Activated CD4-positive, alpha-beta T cell treated with anti-CD3 and anti-CD28 coated beads, Interleukin-2, amount 50 U/mL, for 24 hours (primary cell): ENCODE measurements around the gene ABLIM2.

Experiments
- DNase-seq, 2 donors: peaks; one replicate each; pipeline ENCODE4 v3.0.0-alpha.2; 2020; ENCODE audit warnings: low read depth in 1 of 2, low spot score in 1 of 2

ABLIM2 gene

DNA sequence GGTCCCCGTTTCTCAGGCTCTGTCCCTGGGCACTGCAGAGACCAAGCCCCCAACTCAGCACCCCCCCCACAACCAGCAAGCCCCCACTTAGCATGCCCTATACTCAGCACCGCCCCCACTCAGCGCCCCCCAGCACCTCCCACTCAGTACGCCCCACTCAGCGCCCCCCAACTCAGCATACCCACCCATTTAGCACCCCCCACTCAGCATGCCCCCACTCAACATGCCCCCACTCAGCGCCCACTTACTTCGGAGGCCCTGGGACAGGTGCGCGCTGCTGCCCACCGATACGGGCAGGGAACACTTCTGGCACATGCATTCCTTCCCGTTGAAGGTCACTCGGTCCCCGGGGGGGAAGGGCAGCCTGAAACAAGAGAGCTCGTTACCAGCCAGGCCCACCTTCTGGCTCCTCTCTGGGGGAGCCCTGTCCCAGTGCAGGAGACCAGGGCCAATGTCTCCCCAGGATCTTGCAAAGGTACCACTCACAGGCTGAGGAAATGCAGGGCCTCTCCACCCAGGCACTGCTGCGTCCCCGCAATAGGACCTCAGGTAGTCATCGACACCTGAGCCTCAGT, 70.6 kb downstream of the ABLIM2 start:
- DNase-seq, result no peak

DNA sequence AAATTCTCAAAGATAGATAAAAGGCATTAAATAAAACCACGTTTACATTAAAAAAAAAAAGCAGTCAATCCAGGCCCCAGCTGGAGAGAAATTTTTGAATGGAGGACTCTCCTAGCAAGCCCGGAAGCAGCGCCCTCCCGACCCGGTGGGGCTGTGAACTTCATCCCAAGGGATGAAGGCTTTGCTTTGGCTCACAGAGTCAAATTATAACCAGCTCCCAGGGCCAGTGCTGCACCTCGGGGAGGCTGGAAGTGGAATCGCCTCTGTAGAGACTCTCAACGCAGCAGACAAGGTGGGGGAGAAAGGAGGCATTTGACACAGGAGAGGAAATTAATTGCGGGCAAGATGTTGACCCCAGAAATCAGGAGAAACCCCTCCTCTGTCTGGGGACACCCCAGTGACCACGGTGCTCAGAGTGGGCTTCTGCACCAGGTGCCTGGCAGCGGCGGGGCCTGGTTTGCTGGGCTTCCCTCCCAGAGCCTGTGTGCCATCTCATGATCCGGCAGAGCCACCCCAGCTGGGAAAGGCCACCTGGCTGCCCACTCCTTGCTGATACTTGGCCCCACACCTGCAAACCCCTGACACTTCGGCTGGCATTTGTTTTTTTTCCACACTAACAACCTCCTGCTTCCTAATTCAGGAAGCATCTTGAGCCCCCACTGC, 71.7 kb downstream of the ABLIM2 start:
- DNase-seq, result no peak

DNA sequence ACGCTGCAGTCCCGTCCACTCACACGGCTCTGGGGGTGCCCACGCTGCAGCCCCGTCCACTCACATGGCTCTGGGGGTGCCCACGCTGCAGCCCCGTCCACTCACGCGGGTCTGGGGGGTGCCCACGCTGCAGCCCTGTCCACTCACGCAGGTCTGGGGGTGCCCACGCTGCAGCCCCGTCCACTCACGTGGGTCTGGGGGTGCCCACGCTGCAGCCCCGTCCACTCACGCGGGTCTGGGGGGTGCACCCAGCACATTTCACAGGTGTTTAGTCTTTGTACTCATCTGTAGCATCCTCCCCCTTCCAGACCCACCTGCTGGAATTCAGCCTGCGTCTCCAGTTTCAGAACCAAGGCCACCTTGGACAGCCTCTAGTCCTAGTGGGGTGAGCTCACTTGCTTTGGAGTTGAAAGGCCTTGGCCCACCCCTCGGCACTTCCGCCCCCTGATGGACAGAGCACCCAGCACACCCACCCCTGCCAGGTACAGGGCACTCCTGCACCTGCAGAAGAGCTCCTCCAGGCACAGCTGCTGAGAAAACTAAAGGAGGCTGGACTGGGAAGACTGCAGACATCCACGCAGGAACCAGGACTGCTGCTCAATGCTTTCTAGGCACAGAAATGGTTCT, 73.0 kb downstream of the ABLIM2 start:
- DNase-seq, result no peak

DNA sequence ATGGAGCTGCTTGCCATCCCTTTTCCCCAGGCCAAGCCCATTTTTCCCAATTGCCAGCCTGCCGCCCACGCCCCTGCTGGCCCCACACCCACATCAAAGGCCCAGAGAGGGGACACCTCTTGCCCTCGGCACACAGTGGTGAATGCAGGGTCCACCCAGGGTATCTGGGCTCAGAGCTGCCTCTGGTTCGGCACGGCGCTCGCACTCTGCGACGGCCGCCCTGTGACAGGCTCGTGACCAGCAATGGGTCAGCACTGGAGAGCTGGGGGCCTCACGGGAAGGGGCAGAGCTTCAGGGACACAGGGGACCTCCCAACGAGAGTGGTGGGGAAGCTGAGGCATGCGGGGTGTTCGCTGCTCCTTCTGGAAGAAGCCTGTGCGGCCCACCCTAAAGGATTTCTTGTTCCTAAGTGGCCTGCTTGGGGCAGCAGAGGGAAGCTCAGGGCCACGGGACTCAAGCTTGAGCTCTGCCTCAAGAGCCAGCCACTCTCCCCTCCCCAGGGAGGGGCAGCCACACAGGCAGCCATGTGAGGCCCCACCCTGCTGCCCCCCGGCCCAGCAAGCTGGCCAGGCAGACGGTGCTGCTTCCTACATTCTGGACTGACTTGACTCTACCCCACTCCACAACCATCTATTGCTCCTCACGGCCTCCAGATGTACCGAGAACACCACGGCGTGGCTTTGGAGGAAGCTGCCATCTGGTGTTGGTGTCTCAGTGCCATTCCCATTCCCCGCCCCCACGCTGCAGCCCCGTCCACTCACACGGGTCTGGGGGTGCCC, 73.7 kb downstream of the ABLIM2 start:
- DNase-seq, result no peak

DNA sequence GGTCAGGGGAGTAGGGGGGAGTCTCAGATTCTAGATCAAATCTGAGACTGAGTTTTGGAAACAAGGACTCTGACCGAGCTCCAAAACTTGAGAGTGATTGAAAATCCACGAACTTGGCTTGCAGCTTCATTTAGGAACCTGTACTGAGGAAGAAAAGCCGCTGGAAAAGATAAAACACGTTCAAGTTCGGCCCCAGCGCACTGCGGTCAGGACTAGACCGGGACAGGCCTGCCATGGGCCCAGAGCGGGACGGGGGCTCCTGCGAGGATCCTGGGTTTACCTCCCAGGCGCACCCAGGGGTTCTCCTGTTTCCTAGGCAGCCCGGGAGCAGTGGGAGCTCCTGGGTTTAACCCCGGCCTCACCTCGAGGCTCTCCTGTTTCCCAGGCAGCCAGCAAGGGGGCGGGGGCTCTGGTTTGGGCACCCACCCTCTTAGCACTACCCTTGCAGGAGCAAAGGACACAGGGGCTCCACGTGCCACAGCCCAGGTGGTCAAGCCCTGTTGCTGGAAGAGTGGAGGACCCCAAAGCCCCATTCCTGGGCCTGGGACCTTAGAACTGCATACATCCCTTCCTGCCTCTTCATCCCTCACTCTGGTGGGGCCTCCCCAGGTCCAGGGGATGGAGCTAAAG, 74.5 kb downstream of the ABLIM2 start:
- DNase-seq, result no peak

DNA sequence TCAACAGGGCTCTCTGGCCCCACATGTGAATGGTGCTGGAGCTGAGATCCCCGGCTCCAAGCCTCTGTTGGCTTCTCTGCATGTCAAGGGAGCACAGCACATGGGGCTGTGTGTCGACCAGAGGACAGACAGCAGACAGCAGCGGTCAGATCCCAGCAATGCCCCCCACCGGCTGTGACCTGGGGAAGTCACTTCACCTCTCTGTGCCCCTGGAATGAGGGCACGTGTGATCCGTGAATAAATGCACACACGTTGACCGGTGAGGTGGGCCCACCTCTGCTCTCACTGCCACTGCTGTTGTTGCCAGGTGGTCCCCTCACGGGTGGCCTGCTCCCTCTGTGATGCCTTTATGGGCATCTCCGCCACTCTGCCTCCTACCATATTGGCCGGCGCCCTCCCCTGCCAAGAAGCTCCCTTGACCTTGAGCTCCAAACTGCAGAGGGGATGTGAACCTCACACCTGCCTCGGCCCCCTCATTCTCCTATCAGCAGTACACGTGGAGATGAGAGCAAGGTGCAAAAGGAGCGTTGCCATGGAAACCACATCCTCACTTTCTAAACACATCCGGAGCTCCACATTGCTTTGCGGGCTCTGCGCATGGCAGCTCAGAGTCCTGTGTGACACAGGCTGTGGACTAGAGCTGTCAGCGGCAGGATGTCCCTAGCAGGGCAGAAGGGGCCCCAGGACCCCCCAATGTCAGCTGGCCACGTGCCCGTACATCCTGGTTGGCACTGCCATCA, 75.4 kb downstream of the ABLIM2 start:
- no peak for DNase-seq

DNA sequence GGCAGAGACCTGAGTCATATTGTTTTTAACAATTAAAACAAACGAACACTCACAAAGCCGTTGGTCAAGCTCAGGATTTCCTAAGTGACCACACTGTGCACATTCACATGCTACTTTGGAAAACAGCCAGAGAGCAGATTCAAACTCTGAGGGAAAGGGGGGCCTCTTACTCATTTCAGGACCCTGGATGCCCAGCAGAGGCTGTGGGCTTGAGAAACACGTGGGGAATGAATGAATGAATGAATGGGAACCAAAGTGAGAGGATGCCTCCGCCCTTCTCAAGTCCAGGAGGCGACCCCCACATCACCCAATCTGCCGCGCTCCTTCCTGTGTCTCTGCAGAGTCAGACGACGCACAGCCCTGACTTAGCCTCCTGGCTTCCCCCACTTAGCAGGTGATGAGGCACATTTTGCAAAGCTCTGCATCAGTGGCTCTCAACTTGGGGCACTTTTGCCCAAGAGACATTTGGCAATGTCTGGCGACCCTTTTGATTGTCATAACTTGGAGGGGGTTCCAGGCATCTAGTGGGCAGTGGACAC, 76.0 kb downstream of the ABLIM2 start:
- no peak for DNase-seq

DNA sequence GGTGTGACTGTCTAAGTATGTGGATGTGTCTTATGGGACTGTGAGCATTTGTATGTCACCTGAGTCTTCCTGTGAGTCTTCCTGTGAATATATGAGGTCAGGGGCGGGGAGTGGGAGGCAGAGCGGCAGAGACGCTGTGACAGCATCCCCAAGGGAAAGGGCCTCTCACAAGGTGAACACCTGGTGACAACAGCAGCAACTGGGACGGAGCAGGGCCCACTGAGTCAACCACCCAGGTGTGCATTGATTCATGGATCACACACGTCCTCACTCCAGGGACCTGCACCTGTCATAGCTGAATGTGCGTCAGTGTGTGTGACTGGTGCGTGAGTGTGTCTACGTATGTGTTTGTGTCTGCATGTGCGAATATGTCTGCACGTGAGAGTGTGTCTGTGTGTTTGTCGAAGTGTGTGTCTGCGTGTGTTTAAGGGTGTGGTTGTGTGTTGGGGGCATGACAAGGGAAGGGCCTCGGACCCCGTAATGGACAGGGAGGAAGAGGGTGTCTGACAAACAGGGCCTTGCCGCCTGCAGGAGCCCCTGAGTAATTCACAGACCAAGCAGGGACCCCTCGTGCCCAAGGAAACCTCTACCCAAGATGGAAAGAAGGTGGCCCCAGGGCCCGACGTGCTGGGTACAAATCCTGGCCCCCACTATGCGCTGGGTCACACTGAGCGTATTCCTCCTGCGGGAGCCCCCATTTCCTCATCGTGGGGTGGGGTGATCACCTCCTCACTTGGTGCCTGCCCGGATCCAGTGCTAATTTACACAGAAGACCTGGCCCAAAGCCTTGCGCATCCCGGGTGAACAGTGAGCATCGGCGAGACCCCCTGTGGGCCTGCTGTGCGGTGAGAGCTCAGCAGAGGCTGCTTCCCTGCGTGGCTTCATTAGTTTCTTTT, 76.7 kb downstream of the ABLIM2 start:
- DNase-seq, result no peak

DNA sequence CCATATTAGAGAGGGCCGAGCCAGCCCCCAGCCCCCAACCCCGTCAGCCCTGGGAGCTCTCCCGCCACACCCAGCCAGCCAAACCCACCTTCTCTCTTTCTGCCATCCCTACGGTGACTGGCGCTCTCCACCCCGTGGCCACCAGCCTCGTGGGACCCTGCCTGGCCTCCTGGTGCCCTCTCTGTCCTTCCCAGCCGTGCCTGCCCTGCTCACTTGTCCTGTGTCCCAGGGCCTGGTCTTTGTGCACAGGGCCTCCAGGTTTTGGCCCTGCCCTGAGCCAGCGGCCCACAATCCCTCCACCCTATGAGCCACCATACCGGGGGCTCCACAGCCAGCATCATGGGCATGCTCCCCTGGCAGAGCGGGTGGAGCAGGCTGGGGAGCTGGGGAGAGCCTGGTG, 77.4 kb downstream of the ABLIM2 start:
- DNase-seq, result no peak

DNA sequence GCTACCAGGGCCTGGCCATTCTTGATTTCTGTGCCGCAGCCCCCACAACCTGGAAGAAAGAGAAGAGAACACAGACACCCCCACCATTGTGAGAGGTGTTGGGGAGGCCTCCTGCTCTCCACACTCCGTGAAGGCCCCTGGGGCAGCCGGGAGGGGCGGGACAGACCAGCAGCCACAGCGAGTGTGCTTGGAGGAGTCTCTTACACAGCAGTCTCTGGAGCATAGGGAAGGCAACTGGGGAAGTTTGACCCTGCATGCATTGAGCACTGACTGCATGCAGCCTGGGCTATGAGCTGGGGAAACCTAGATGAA, 77.9 kb downstream of the ABLIM2 start:
- no peak for DNase-seq

DNA sequence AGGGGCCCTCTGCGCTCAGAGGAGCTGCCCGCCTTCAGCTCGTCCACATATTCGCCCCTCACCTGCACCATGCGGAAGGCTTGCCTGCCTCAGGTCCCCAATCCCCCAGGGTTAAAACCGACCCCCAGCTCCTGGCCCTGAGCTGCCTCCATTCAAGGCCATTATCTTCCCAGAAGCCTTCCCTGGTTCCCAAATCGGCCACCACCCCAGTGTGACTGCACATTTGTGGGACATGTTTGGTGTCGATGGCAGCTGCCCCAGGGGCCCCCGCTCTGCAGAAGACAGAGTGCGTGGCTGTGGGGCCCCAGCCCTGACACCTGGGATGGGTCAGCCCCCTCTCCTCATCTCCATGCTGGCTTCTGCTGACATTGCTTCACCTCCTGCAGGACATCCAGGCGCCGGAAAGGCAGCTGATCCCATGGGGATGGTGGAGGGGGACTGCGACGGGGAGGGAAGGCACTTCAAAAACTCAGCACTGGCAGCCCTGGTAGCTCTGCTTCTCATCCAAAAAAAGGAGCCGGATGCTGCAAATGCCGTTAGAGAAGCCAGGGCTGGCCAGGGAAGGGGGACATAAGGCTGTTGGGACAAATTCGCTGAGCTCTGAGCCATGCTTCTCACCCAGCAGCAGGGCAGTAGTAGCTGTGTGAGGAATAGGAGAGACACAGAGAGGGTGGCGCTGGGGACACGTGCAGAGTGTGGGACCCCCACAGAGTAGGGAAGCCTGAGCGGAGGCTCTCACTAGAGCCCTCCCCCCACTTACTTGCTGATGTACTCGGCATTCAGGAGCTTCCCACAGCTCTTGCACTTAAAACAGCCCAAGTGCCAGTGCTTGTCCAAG, 78.5 kb downstream of the ABLIM2 start:
- DNase-seq, result no peak

DNA sequence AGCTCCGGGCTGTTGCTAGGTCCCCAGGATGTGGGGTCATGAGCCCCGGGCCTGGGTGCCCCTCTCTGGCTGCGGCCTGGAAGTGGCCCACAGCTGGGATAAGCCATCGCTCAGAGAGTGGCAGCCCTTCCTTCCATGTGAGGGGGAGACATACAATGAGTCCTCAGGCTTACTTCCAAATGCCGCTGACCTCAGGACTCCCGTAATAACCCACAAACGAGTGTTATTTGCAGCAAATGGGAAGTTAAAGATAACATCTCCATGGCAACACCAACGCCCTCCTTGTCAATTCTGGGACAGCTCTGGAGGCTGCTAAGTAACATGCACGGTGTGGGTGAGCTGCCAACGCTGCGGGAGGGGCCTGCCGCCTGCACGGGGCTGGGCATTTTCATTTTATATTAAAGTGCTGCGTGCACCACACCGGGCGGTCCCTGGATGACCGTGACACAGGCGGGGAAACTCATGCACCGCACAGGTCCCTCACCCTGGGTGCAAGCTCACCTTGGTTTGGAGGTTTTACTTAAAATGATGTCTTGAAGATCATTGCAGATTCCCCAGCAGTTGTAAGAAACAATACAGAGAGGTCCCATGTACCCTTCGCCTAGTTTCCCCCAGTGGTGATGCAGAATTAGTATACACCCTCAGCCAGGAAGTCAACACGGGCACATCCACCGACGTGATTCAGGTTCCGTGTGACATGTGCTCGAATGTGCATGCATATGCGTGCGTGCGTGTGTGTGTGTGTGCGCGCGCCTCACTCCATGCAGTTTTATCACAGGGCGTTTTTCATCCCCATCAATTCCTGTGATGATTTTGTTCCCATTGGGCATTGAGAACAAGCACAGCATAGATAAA, 79.4 kb downstream of the ABLIM2 start:
- no peak for DNase-seq

DNA sequence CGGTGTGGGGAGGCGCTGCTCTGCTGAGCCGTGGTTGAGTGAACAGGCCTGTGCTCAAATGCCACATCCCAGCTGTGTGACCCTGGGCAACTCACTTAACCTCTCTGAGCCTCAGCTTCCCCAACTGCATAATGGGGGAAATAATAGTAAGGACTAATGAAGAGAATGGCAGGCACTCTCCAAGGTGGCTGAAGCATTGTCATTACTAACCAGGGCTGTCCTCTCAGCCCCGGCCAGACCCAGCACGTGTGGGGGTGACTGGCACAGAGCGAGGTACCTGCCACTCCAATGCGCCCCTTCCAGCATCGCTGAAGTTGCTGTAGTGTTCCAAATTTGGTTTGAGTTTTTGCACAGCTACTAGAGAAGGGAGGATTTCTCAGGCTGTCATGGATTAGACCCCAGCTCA, 80.0 kb downstream of the ABLIM2 start:
- DNase-seq, result no peak

DNA sequence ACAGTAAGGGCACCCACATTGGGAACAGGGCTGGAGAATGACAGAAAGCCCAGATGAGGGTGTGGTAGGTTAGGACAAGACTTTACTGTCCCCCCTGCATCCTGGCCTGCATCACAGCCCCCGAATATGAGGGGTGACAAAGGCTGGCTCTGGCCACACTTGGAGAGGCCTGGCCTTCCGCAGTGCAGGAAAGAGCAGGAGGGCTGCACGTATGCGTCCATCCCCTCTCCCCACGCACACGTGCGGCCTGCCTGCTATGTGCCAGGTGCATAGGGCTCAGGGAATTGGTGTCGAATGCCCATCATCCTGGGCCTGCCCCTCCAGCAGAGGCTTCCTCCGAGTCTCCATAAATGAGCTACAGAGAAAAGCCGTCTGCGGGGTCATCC, 80.5 kb downstream of the ABLIM2 start:
- DNase-seq, result no peak

DNA sequence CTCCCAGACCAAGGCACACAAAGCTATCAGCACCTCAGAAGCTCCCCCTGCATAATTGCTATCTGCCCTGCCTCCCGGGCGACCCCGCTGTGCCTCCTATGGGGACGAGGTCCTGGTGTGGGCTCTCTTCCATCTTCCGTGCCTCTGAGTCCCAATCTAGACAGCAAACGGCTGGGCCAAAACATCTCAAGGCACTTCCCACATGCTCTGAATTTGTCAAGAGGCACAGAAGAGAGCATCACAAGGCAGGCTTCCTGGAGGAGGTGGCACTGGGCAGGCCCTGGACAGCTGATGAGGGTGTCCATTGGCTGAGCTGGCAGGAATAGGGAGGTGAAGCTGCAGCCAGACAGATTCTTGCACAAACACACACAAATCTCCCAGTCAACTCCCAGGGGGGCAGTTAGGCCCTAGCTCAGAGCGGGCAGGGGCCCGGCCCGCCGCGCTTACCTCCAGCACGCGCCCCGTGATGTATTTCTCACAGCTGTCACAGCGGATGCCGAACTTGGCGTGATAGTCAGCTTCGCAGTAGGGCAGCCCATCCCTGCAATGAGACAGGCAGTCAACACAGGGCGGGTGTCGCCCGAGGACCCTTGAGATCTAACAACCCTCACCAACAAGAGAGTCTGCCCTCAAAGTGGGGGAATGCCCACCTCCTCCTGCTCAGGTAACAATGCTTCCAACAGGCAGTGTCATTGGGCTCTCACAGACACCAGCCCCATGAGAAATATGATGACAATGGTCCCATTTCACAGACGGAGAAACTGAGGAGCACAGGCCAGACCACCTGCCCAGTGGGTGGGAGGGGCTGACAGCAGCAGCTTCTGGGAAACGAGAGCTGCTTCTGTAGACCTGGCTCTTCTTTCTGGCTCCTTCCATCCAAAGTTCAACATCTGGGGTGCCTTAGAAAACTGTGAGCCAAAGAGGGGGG, 81.2 kb downstream of the ABLIM2 start:
- DNase-seq, result no peak

DNA sequence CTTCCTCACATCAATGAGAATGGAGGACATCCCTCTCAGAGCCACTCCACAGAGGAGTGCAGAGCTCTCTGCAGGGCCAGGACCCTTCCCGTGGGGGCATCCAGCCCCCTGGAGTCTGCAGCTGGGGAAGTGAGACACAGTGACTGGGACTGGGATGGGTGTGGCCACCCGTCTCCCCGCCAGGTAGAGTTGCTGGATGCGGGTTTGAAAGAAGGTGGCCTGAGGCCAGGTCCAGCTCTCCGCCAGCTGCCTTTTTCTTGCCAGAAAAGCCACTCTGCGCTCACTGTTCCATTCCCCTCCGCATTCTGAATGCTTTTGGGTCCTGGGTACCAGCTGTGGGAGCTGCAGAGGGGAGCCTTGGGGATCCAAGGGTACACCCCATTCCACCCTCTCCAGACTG, 82.6 kb downstream of the ABLIM2 start:
- DNase-seq, result no peak
